Suprapubic skin (tissue), 3 donors: ENCODE results near the gene CRTC3.

Source experiments
- CTCF ChIP-seq, 2 donors: fragments of 200-600 bp in 1 of 2; fragments of 450-650 bp in 1 of 2; sonication (generic) in 1 of 2; IDR thresholded peaks; one replicate each; pipeline ENCODE4 v1.5.1; 2016 to 2019; ENCODE audit warnings: antibody characterized with exemption in 2 of 2, mild to moderate bottlenecking in 1 of 2, moderate library complexity in 1 of 2
- EP300 ChIP-seq: sonication (generic); formaldehyde crosslinking; IDR thresholded peaks from one replicate; pipeline ENCODE4 v1.6.1; 2017; ENCODE audit warnings: antibody characterized with exemption

- TF ChIP-seq EP300: no peak
- no peak for TF ChIP-seq CTCF (IDR thresholded peaks at IDR 0.05)
Observed at GRCh38 chr15:90677807-90678790, 148.4 kb downstream of the CRTC3 start.
